Mesenchymal stem cell (in vitro differentiated cells and primary cell): ENCODE results near the gene RNF212.
A peak's percentile ranks its signal among the peaks of the same experiment; 100 is the strongest.

Experiments
- DNase-seq: peaks from one replicate; pipeline ENCODE4 v3.0.0-alpha.2; 2013
- H2AFZ ChIP-seq: one replicate; pipeline ENCODE4 v1.6.1; 2013; ENCODE audit warnings: low read depth, mild to moderate bottlenecking, control low read depth, inconsistent platforms, low read length, moderate library complexity
- H2AK5ac ChIP-seq: 2 replicates; pipeline ENCODE4 v1.6.1; 2013; ENCODE audit warnings: low read length, moderate library complexity, mild to moderate bottlenecking, inconsistent platforms; ENCODE audit not compliant: severe bottlenecking
- H2BK120ac ChIP-seq: one replicate; pipeline ENCODE4 v1.6.1; 2013; ENCODE audit warnings: low read depth, mild to moderate bottlenecking, inconsistent platforms, low read length, moderate library complexity
- H2BK12ac ChIP-seq, 2 experiments: one replicate each; pipeline ENCODE4 v1.6.1; 2013; ENCODE audit warnings: inconsistent platforms in 2 of 2, low read length in 2 of 2, mild to moderate bottlenecking in 2 of 2, moderate library complexity in 2 of 2, control low read depth in 1 of 2
- H2BK15ac ChIP-seq: one replicate; pipeline ENCODE4 v1.6.1; 2013; ENCODE audit warnings: mild to moderate bottlenecking, low read depth, inconsistent platforms; ENCODE audit not compliant: poor library complexity, severe bottlenecking
- H2BK5ac ChIP-seq: 2 replicates; pipeline ENCODE4 v1.6.1; 2013; ENCODE audit warnings: low read depth, mild to moderate bottlenecking, low read length, control low read depth, inconsistent platforms; ENCODE audit not compliant: poor library complexity, severe bottlenecking
- H3K14ac ChIP-seq, 2 experiments: one replicate each; pipeline ENCODE4 v1.6.1; 2013; ENCODE audit warnings: inconsistent platforms in 2 of 2, low read length in 2 of 2, control low read depth in 1 of 2, mild to moderate bottlenecking in 1 of 2, moderate library complexity in 1 of 2
- H3K18ac ChIP-seq, 2 experiments: one replicate each; pipeline ENCODE4 v1.6.1; 2013; ENCODE audit warnings: inconsistent platforms in 2 of 2, low read length in 2 of 2, control low read depth in 1 of 2, low read depth in 1 of 2, mild to moderate bottlenecking in 1 of 2
- H3K23ac ChIP-seq, 2 experiments: one replicate each; pipeline ENCODE4 v1.6.1; 2013; ENCODE audit warnings: inconsistent platforms in 2 of 2, low read length in 2 of 2, mild to moderate bottlenecking in 2 of 2, moderate library complexity in 2 of 2, control low read depth in 1 of 2
- H3K27ac ChIP-seq: 2 replicates; pipeline ENCODE4 v1.5.1; 2013; ENCODE audit warnings: mild to moderate bottlenecking, moderate library complexity, low read length, control low read depth, inconsistent platforms; ENCODE audit not compliant: poor library complexity, severe bottlenecking
- H3K27me3 ChIP-seq, 2 experiments: 2 replicates each; pipeline versions ENCODE4 v1.6.1 to v1.7.0; 2013; ENCODE audit warnings: low read length in 2 of 2, mild to moderate bottlenecking in 2 of 2, moderate library complexity in 2 of 2, control low read depth in 1 of 2, inconsistent platforms in 1 of 2; ENCODE audit not compliant: control insufficient read depth in 1 of 2, insufficient read depth in 1 of 2
- H3K36me3 ChIP-seq, 2 experiments: 2 replicates each; pipeline versions ENCODE4 v1.6.1 to v1.7.0; 2013; ENCODE audit warnings: low read length in 2 of 2, control low read depth in 1 of 2, inconsistent platforms in 1 of 2, low read depth in 1 of 2, mild to moderate bottlenecking in 1 of 2; ENCODE audit not compliant: insufficient read depth in 2 of 2, control insufficient read depth in 1 of 2
- H3K4ac ChIP-seq, 2 experiments: one replicate each; pipeline ENCODE4 v1.6.1; 2013; ENCODE audit warnings: inconsistent platforms in 2 of 2, low read length in 2 of 2, mild to moderate bottlenecking in 2 of 2, moderate library complexity in 2 of 2, control low read depth in 1 of 2, low read depth in 1 of 2
- H3K4me1 ChIP-seq: 2 replicates; pipeline ENCODE4 v1.6.1; 2013; ENCODE audit warnings: low read depth, low read length, control low read depth; ENCODE audit not compliant: control insufficient read depth, insufficient read depth
- H3K4me2 ChIP-seq: 2 replicates; pipeline ENCODE4 v1.6.1; 2013; ENCODE audit warnings: low read length, mild to moderate bottlenecking, inconsistent platforms; ENCODE audit not compliant: poor library complexity, severe bottlenecking
- H3K4me3 ChIP-seq, 2 experiments: 2 replicates each; pipeline versions ENCODE4 v1.5.1 to v1.7.0; 2013; ENCODE audit warnings: low read length in 2 of 2, mild to moderate bottlenecking in 2 of 2, control low read depth in 1 of 2, low read depth in 1 of 2; ENCODE audit not compliant: insufficient read depth in 1 of 2
- H3K79me1 ChIP-seq: replicated peaks from 2 replicates; pipeline ENCODE4 v1.6.1; 2013; ENCODE audit warnings: mild to moderate bottlenecking, control low read depth, low read length, inconsistent platforms; ENCODE audit not compliant: poor library complexity, severe bottlenecking
- H3K9ac ChIP-seq: 2 replicates; pipeline ENCODE4 v1.7.0; 2013; ENCODE audit warnings: mild to moderate bottlenecking, low read length, moderate library complexity
- H3K9me3 ChIP-seq: 2 replicates; pipeline ENCODE4 v1.7.0; 2013; ENCODE audit warnings: mild to moderate bottlenecking, low read length; ENCODE audit not compliant: control insufficient read depth
- H4K8ac ChIP-seq: one replicate; pipeline ENCODE4 v1.6.1; 2013; ENCODE audit warnings: inconsistent platforms, mild to moderate bottlenecking, low read length, moderate library complexity
- H4K91ac ChIP-seq: one replicate; pipeline ENCODE4 v1.6.1; 2013; ENCODE audit warnings: mild to moderate bottlenecking, low read length, inconsistent platforms
- WGBS: methylation state at CpG from one replicate; pipeline ENCODE4 v1.1.7; 2013; ENCODE audit warnings: mixed read lengths; 5-methylcytosine and 5-hydroxymethylcytosine counted together

Gene RNF212

GRCh38 chr4:1154523-1155182 lies 41.3 kb upstream of the RNF212 start:
- H3K27ac ChIP-seq, result no peak overlapping the region
- no peak overlapping the region for H4K8ac ChIP-seq
- H3K36me3 ChIP-seq, result peaks cover 0 to 13% of the 10 kb centered on the region in 2 experiments
- H3K9me3 ChIP-seq, result peaks cover 32% of the 10 kb centered on the region
- H3K18ac ChIP-seq, result no peak overlapping the region
- H2BK120ac ChIP-seq, result no peak overlapping the region
- peak overlapping the region; percentile 70 for H3K9ac ChIP-seq
- no peak overlapping the region for H2BK12ac ChIP-seq
- no peak overlapping the region for H2BK5ac ChIP-seq
- no peak overlapping the region for H4K91ac ChIP-seq
- H3K4me2 ChIP-seq, result no peak overlapping the region
- H3K23ac ChIP-seq, result no peak overlapping the region
- H3K4ac ChIP-seq, result no peak overlapping the region
- no peak overlapping the region for H2AFZ ChIP-seq
- H2AK5ac ChIP-seq, result no peak overlapping the region
- no peaks in the 10 kb centered on the region for H3K4me1 ChIP-seq
- WGBS, result 82% methylated on average over 20 of the region's 21 CpGs
- H3K27me3 ChIP-seq, result peaks cover 6 to 34% of the 10 kb centered on the region in 2 experiments
- no peaks in the 10 kb centered on the region for H3K79me1 ChIP-seq
- peak overlapping the region in 1 of 2 experiments; percentile 14 for H3K4me3 ChIP-seq
- H2BK15ac ChIP-seq, result no peak overlapping the region
- peak; percentile 20 for DNase-seq
- H3K14ac ChIP-seq, result no peak overlapping the region

- Histone ChIP-seq H2BK120ac (no peak overlapping the region), H2AK5ac (no peak overlapping the region)
- DNase-seq, result no peak
Observed at GRCh38 chr4:1154126-1154522, 40.8 kb upstream of the RNF212 start.

DNA sequence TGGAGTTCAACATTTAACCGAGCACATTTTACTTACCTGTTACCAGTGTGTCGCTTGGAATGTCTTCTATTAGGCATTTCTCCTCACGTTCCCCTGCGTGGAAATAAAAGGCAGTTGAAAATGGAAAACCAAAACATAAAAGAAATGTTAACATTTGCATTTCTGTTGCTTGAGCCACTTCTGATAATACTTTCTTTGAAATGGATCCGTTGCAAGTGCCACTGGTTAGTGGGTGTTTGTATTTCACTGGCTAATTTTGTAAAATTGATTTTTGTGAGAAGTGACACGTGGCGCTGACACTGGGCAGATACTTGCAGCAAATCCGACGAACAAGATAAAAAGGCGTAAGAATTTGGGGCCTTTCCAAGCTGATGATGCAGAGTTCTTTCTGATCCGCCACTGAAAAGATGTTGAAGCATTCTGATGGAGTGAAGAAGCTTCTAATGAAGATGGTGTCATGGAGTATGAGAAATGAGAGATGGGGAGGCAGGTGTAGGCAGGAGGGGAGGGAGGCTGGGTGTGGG lies 40.3 kb upstream of the RNF212 start:
- Histone ChIP-seq H3K23ac (no peak overlapping the region), H3K4me1 (no peaks in the 10 kb centered on the region), H3K4me2 (no peak overlapping the region), H3K9me3 (peaks cover 25% of the 10 kb centered on the region), H4K8ac (no peak overlapping the region), H3K14ac (no peak overlapping the region), H2BK15ac (no peak overlapping the region), H3K27me3 (peaks cover 6 to 34% of the 10 kb centered on the region in 2 experiments), H3K9ac (no peak overlapping the region), H3K18ac (no peak overlapping the region), H2BK12ac (no peak overlapping the region), H3K4me3 (no peak overlapping the region), H2BK120ac (no peak overlapping the region), H3K36me3 (peaks cover 0 to 13% of the 10 kb centered on the region in 2 experiments), H3K27ac (no peak overlapping the region), H2AK5ac (no peak overlapping the region), H2BK5ac (no peak overlapping the region), H4K91ac (no peak overlapping the region), H3K79me1 (no peaks in the 10 kb centered on the region), H3K4ac (no peak overlapping the region), H2AFZ (no peak overlapping the region)
- 92% methylated on average over 11 of the region's 11 CpGs for WGBS
- DNase-seq, result no peak

More at GRCh38 chr4:1154126-1154522, 40.8 kb upstream of the RNF212 start:
- Histone ChIP-seq H3K9ac (peak overlapping the region; percentile 70), H2BK15ac (no peak overlapping the region), H3K14ac (no peak overlapping the region), H3K4me3 (no peak overlapping the region), H3K79me1 (no peaks in the 10 kb centered on the region), H3K18ac (no peak overlapping the region), H3K27me3 (peaks cover 6 to 34% of the 10 kb centered on the region in 2 experiments), H4K91ac (no peak overlapping the region), H3K4me1 (no peaks in the 10 kb centered on the region), H2BK5ac (no peak overlapping the region), H2BK12ac (no peak overlapping the region), H3K36me3 (peaks cover 0 to 13% of the 10 kb centered on the region in 2 experiments), H3K4ac (no peak overlapping the region), H3K27ac (no peak overlapping the region), H3K23ac (no peak overlapping the region), H4K8ac (no peak overlapping the region), H2AFZ (no peak overlapping the region), H3K9me3 (peaks cover 30% of the 10 kb centered on the region), H3K4me2 (no peak overlapping the region)
- WGBS, result 85% methylated on average over 5 of the region's 7 CpGs

- H3K4me1 ChIP-seq, result no peaks in the 10 kb centered on the region
- H3K9me3 ChIP-seq, result peaks cover 12% of the 10 kb centered on the region
- H3K9ac ChIP-seq, result no peak overlapping the region
- H2AFZ ChIP-seq, result no peak overlapping the region
- no peak overlapping the region for H3K27ac ChIP-seq
- H3K23ac ChIP-seq, result no peak overlapping the region
- no peak overlapping the region for H2BK12ac ChIP-seq
- no peak overlapping the region for H3K18ac ChIP-seq
- H4K91ac ChIP-seq, result no peak overlapping the region
- peaks cover 13 to 34% of the 10 kb centered on the region in 2 experiments for H3K27me3 ChIP-seq
- H3K4ac ChIP-seq, result no peak overlapping the region
- H4K8ac ChIP-seq, result no peak overlapping the region
- no peak for DNase-seq
- H3K14ac ChIP-seq, result no peak overlapping the region
- H2BK120ac ChIP-seq, result no peak overlapping the region
- H3K4me2 ChIP-seq, result no peak overlapping the region
- no peak overlapping the region for H2BK15ac ChIP-seq
- no peak overlapping the region for H3K4me3 ChIP-seq
- H3K79me1 ChIP-seq, result no peaks in the 10 kb centered on the region
- H2AK5ac ChIP-seq, result no peak overlapping the region
- 90% methylated on average over 4 of the region's 6 CpGs for WGBS
- H2BK5ac ChIP-seq, result no peak overlapping the region
- peaks cover 0 to 13% of the 10 kb centered on the region in 2 experiments for H3K36me3 ChIP-seq
Observed at GRCh38 chr4:1152290-1152689, 38.9 kb upstream of the RNF212 start.
